Hypothalamus (tissue), 51 donors: Measurements from ENCODE around the gene CLEC18A.

Experiments
- DNase-seq, 51 donors: peaks; one replicate each; lab custom pipeline; 2025; lab: John Stamatoyannopoulos, UW

The CLEC18A gene

DNA sequence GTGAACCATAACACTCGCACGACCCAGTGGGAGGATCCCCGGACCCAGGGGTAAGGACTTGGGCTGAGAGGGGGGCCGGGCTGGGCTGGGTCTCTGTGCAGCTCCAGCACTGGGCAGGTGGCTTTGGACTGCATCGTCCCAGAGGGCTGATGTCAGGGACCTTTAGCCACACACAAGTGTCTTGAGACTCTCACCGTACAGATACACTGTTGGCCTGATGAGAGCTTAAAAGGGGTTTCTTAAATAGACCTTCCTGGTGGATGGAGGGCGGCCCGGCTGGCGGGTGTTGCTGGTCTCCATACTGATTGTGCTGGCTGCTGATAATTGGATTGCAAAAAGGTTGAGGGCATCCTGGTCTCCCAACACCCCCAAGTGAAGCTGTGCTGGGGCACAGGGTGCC lies 21.7 kb upstream of the CLEC18A start:
- DNase-seq: no peak

DNA sequence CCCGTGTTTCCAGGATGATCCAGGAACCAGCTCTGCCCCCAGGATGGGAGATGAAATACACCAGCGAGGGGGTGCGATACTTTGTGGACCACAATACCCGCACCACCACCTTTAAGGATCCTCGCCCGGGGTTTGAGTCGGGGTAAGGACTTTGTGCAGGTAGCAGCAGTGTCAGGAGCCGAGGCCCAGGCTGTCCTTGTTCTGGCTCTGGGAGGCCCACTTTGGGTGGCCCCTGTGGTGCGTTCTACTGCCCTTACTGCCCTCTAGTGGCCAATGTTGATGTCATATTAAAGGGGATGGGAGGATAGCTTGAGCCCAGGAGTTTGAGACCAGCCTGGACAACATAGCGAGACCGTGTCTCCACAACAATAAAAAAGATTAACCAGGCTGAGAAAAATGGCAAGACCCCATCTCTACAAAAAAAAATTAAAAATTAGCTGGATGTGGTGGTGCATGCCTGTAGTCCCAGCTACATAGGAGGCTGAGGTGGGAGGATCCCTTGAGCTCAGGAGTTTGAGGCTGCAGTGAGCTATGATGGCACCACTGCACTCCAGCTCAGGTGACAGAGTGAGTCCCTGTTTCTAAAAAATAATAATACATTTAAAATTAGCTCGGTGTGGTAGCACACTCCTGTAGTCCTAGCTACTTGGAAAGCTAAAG lies 20.9 kb upstream of the CLEC18A start:
- peak in 19 of 51 donors; percentile 9 to 60 (median 32) for DNase-seq

DNA sequence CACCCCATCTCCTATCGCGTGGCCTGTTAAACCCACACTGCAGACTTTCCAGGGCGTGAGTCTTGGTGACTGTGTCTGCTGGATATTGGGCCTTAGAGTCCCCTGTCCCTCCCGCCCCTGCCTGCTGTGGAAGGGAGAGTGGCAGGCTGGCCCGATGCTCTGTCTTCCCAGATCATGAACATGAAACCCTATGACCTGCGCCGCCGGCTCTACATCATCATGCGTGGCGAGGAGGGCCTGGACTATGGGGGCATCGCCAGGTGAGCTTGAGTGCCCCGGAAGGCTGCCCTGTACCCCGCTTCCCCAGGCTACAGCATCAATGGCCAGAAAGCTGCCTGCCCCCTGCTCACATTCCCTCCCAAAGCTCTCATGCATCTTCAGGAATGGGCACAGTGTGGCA lies 19.5 kb upstream of the CLEC18A start:
- DNase-seq: no peak

DNA sequence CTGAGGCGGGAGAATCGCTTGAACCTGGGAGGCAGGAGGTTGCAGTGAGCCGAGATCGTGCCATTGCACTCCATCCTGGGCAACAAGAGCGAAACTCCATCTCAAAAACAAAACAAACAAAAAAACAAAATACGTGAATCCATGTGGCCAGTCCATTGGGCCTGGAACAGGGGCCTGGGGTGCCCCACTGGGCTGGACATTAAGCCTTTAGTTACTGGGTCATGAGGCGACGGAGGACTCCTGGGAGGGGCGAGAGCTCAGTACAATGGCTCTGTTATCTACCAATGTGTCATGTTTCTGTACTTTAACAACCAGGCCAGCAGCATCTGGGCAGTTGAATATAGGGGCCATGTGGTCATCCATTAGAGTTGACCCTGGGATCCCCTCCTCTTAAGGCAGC lies 18.9 kb upstream of the CLEC18A start:
- peak in 27 of 51 donors; percentile 10 to 74 (median 34) for DNase-seq

DNA sequence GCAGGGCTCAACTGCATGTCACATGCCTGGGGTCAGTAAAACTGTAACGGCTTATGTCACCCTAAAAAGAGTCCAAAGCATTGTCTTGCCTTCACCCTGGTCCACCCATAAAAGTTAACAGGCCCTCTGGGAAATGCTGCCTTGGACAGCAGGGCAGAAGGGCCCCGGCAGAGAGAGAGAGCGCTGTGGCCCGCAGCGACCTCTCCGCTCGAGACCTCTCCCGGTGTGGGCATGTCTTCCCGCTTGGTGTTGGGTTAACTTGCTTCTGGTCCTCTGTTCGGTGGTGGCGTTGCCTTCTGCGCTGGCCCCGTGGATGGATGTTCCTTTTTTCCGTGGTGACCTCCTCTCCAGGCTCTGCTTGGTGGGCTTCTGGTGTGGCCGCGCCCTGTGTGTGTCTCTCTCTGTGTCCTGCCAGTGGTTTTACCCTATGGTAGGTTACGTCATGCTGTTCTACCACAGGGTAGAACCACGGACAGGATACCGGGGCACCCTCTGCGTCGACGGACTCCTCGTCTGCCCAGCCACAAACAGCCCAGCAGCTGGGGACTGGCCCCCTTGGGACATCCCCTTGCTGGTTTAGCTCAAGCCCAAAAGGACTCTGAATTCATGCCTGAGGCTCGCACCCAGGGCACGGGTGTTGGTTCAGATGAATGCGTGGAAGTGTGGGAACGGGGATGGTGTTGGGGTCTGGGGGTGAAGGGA lies 18.3 kb upstream of the CLEC18A start:
- no peak for DNase-seq

DNA sequence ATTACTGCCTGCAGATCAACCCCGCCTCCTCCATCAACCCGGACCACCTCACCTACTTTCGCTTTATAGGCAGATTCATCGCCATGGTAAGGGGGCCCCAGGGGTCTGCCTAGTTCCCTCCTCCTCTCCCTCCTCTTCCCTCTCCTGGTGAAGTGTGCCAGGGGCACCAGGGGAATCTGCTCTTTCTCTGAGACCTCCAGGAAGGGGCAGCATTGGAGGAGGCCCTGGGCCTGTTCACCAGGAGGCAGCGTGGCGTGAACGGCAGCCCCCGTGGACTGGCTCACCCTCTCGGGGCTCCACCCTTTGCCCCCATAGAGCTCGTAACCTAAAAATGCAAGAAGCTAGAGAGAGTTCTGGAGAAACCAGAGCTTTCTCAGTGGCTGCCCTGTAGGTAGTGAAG lies 17.1 kb upstream of the CLEC18A start:
- no peak for DNase-seq

DNA sequence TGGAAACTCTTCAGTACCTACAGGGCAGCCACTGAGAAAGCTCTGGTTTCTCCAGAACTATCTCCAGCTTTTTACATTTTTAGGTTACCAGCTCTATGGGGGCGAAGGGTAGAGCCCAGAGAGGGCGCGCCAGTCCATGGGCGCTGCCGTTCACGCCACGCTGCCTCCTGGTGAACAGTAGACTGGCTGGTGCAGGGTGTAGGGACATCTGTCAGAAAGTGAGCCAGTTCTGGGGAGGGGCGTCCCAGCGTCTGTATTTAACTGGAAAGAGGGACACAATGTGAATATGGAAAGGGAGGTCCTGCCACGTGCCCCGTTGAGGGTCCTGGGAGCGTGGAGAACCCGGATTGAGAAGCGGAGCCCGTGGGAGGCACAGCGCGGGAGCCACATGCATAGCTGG lies 16.4 kb upstream of the CLEC18A start:
- DNase-seq: no peak

DNA sequence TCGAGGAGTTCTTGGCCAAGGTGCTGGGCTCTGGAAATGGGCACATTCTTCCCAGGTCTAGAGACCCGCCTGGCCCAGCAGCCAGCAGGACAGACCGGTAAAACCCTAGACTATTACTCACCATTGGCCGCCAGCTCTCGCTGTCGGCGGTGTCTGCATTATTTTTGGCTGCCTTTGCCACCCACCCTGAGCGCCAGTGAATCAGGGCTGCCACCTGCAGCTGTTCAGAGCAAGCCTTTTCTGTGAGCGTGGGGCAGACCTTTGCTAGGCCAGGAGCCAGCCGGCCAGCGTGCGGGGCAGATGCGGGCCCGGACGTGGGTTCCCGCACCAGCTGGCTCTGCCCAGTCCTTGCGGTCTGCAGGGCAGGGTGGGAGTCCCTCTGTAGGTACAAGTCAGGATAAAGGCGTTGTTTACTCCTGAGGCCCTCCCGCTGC lies 15.8 kb upstream of the CLEC18A start:
- peak in 1 of 51 donors; percentile 36 for DNase-seq

DNA sequence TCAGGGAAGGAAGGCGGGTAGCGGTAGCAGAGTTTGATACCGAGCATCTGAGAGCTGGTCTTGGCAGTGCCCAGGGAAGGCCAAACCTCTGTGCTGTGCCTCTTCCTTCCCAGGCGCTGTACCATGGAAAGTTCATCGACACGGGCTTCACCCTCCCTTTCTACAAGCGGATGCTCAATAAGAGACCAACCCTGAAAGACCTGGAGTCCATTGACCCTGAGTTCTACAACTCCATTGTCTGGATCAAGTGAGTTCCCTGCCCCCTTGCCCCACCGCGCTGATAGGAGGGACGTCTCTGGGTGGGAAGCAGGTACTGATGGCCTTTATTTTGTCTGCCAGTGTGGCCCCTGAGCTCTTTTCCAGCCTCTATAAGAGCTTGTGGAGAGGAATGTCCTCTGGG lies 15.4 kb upstream of the CLEC18A start:
- DNase-seq: no peak

DNA sequence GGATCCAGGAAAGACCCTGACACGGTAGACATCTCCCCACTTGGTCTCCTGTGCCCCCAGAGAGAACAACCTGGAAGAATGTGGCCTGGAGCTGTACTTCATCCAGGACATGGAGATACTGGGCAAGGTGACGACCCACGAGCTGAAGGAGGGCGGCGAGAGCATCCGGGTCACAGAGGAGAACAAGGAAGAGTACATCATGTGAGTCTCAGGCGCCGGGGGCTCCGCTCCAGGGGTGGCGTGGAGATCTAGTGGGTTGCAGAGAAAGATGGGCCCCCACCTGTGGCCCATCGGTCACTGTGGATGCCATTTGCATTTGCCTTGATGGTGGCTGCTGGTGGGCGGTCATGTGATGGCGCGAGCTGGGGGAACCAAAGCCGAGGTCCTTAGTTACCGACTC lies 14.9 kb upstream of the CLEC18A start:
- DNase-seq: no peak

DNA sequence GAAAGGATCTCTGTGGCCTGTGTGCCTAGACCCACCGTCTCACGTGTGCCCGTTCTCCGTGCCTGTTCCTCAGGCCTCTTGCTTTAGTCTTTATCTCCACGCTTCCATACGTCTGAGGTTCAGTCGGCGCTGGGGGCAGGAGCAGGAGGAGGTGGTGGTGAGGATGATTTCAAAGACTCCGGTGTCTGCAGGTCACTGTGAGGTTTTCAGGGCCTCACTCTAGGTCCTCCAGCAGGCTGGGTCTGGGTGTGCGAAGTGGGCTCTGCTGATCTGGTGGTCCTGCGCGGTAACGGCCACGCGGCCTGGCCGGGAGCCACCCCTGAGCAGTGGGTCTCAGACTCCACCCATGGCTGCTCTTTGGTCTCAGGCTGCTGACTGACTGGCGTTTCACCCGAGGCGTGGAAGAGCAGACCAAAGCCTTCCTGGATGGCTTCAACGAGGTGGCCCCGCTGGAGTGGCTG lies 14.4 kb upstream of the CLEC18A start:
- no peak for DNase-seq

DNA sequence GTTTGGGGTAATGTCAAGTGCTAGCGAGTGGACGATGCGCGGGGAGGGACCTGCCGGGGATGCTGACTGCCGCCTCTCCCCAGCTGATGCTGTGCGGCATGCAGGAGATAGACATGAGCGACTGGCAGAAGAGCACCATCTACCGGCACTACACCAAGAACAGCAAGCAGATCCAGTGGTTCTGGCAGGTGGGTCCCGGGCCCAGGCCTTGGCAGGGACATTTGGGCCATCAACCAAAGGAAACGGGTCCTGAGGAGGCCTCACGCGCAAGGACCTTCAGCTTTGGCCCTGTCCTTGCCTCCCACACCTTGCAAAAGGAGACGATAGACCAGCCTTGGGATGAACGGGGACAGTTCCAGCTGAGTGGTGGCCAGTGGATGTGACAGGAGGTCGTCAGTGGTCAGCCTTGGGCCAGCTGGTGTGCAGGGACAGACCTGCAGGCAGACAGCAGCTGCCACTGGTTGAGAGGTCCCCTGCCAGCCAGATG lies 13.6 kb upstream of the CLEC18A start:
- peak in 27 of 51 donors; percentile 9 to 73 (median 42) for DNase-seq

DNA sequence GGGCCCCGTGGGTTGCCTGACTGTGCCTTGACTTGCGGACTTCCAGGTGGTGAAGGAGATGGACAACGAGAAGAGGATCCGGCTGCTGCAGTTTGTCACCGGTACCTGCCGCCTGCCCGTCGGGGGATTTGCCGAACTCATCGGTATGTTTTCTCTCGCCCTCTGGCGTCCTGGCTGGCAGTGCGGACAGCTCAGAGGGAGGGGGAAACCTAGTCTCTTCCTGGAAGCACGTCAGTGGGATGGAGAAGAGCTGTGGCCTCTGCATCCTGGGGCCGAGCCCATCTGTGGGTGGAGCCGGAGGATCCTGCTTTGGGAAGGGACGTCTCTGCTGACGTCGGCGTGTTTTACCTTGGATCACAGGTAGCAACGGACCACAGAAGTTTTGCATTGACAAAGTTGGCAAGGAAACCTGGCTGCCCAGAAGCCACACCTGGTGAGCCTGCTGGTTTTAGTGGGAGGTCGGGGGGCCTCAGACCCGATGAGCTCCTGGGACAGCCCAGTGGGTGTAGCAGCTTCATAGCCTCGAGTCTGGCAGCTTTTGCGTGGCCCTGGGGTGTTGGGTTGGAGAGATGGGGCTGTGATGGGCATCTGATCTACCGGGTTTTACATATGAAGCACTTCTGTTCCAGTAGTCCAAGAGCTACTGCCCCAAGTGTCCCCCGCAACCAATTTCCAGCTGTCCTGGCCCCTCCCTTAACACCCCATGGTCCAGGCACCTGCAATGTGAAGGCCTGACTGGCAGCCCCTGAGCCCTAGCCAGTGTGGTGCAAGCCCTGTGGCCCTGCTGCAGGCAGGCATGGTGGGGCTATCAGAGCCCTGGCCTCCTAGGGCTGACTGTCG lies 11.9 kb upstream of the CLEC18A start:
- DNase-seq: no peak

DNA sequence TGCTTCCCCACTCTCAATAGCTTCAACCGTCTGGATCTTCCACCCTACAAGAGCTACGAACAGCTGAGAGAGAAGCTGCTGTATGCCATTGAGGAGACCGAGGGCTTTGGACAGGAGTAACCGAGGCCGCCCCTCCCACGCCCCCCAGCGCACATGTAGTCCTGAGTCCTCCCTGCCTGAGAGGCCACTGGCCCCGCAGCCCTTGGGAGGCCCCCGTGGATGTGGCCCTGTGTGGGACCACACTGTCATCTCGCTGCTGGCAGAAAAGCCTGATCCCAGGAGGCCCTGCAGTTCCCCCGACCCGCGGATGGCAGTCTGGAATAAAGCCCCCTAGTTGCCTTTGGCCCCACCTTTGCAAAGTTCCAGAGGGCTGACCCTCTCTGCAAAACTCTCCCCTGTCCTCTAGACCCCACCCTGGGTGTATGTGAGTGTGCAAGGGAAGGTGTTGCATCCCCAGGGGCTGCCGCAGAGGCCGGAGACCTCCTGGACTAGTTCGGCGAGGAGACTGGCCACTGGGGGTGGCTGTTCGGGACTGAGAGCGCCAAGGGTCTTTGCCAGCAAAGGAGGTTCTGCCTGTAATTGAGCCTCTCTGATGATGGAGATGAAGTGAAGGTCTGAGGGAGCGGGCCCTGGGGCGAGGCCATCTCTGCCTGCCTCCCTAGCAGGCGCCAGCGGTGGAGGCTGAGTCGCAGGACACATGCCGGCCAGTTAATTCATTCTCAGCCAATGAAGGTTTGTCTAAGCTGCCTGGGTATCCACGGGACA lies 11.1 kb upstream of the CLEC18A start:
- no peak for DNase-seq

DNA sequence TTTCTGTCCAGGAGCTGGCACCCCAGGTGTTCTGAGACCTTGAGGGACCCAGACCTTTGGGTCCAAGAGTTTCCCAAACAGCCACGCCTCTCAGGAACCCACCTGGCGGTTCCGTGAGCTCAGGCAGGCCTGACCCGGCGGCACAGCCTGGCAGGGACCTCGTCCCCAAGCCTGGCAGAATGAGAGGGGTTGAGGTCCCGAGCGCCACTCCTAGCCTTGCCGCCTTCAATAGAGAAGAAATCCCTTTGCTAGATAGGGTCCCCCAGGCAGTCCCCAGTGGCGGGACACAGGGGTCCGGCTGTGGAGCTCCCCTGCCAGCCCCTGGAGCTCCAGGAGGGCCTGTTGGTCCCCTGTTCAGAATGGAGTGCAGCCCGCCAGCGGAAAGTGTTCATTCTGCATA lies 10.5 kb upstream of the CLEC18A start:
- DNase-seq: no peak

DNA sequence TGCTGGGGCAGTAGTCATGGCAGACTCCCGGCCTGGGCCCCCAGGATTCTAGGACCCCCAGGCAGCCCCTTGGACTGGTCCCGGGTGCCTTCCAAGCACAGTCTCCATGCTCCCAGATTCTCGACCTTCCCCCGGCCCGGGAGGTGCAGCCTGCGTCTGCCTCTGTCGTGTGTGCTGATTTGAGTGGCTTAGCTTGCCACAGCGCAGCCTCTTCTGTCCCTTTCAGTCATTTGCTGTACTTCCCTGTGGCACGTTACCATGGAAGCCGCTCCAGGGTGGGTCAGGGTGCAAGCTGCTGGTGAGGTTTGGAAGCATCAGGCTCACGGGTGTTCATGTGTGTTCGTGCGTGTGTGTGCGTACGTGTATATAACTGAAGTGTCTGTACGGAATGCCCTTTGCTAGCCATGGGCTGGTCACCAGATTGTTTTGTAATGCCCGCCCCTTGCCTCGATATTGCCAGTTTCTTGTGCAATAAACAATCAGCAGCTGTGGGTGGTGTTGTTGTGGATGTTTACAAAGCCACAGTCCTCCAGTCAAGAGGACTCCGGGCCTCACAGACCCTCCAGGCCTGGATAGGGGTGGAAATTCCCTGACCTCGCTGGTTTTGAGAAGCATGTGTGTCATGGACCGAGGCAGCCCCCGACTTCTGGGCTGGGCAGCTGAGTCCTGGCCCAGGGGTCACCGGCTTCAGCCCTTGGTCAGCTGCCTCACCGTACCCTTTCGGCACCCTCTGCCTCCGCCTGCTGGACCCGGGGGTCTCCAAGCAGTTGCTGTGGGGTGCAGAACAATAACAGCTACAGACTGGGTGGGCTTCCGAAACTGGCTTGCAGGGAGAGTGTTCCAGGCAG lies 9.7 kb upstream of the CLEC18A start:
- DNase-seq: no peak

DNA sequence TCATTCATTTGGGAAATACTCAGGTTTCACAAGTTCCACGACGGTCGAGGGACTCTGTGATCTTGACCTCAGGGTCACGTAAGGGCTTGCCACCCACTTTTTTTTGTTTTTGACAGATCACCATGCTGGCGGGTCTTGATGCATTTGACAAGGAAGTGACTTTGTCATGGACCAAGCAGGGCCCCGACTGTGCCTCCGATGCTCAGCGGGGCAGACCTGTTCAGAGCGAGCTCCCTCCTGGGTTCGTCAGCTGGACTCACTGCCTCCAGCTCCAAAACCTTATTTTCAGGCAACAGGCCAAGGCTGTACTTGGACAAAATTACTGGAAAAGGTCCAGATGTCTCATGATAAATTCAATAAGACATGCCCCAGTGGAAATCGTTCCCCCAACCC lies 9.0 kb upstream of the CLEC18A start:
- no peak for DNase-seq

DNA sequence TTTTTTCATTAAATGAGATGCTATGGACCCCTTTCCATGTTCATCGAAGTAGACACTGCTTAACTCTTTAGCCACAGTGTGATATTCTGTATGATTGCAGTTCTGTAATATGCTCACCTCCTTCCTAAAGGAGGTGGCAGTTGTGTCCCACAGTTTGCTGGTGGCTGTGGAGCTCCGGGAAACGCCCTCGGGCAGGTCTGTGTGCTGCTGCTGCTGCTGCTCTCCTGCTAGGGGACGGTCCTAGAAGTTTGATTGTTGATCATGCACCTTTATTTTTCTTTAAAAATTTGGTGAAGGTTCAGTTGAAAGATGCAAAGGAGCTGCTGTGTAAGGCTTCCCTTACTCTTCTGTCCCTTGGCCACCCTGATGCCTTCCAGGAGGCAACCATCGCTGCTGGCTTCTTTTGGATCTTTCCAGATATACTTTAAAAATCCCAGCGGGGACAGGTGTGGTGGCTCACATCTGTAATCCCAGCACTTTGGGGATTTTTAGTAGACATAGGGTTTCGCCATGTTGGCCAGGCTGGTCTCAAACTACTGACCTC lies 8.4 kb upstream of the CLEC18A start:
- DNase-seq: no peak
